ENCODE results near the gene TK2. TPM values are rescaled to one million over a fixed set of nuclear protein-coding genes. Genes with fewer than 3 reads are reported as not detected.
"Not testable (repeated sequence)": the region's sequence is repeated elsewhere in the genome, so short reads cannot be mapped to it uniquely, and the experiment has no call there.

The TK2 gene
- total RNA-seq, 1 donor from 2014 or later: 18.6 TPM

DNA sequence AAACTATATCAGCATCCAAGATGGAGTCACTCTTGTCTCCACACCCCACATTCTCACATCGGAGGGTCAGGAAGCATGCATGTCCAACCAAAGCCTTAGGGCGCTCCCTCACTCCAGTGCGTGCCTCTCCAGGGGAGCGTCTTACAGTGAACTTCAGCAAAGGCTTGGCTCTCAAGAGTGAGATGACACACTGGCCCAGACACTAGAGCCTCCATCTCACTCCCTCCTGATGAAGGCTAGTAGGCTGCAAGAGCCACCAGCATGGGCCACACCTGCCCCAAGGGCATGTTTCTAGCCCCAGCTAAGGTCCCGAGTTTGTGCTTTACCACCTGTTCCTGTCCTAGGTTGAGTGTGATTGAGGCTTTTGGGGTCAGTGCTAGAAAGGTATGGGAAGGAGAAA, 82.3 kb downstream of the TK2 start:
- intact Hi-C loops (cut with micrococcal nuclease): no loop called here
- Histone ChIP-seq H3K4me1 (no peaks in the 10 kb centered on the region), H3K4me3 (no peak overlapping the region), H3K36me3 (no peaks in the 10 kb centered on the region), H3K9me3 (replicated peaks) (peaks cover 7% of the 10 kb centered on the region), H3K27ac (replicated peaks) (no peak overlapping the region), H3K27me3 (ENCODE audit: low read depth) (no peaks in the 10 kb centered on the region)
- TF ChIP-seq, protein P1, sequence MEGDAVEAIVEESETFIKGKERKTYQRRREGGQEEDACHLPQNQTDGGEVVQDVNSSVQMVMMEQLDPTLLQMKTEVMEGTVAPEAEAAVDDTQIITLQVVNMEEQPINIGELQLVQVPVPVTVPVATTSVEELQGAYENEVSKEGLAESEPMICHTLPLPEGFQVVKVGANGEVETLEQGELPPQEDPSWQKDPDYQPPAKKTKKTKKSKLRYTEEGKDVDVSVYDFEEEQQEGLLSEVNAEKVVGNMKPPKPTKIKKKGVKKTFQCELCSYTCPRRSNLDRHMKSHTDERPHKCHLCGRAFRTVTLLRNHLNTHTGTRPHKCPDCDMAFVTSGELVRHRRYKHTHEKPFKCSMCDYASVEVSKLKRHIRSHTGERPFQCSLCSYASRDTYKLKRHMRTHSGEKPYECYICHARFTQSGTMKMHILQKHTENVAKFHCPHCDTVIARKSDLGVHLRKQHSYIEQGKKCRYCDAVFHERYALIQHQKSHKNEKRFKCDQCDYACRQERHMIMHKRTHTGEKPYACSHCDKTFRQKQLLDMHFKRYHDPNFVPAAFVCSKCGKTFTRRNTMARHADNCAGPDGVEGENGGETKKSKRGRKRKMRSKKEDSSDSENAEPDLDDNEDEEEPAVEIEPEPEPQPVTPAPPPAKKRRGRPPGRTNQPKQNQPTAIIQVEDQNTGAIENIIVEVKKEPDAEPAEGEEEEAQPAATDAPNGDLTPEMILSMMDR (IDR thresholded peaks at IDR 0.05; ENCODE audit: borderline replicate concordance): no peak
- DNase-seq: no peak

DNA sequence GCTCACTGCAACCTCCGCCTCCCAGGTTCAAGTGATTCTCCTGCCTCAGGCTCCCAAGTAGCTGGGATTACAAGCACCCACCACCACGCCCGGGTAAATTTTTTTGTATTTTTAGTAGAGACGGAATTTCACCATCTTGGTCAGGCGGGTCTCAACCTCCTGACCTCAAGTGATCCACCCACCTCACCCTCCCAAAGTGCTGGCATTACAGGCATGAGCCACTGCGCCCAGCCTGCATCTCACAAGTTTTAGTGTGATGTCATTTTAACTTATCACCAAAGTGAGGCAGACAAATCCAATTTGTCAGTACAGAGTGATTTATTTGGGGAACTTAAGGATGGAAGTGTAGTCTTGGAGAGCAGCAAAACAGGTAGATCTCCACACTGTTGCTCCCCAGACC, 83.3 kb downstream of the TK2 start:
- intact Hi-C loops (cut with micrococcal nuclease): not testable (repeated sequence)

DNA sequence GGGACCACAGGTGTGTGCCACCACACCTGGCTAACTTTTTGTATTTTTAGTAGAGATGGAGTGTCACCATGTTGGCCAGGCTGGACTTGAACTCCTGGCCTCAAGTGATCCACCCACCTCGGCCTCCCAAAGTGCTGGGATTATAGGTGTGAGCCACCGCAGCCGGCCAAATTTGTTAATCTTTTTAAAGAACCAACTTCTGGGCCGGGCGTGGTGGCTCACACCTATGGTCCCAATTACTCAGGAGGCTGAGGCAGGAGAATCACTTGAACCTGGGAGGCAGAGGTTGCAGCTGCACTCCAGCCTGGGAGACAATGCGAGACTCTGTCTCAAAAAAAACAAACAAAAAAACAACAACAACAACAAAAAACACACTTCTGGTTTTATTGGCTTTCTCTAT, 84.0 kb downstream of the TK2 start:
- H3K36me3 ChIP-seq; H3K4me3 ChIP-seq; H3K4me1 ChIP-seq; H3K27me3 ChIP-seq (ENCODE audit: low read depth); intact Hi-C loops (cut with micrococcal nuclease); DNase-seq; H3K27ac ChIP-seq (replicated peaks); H3K9me3 ChIP-seq (replicated peaks): not testable (repeated sequence)

More for the DNA sequence above, 83.3 kb downstream of the TK2 start:
- H3K9me3 ChIP-seq (replicated peaks); H3K36me3 ChIP-seq; H3K27me3 ChIP-seq (ENCODE audit: low read depth); H3K4me3 ChIP-seq; DNase-seq; H3K4me1 ChIP-seq; H3K27ac ChIP-seq (replicated peaks): not testable (repeated sequence)

DNA sequence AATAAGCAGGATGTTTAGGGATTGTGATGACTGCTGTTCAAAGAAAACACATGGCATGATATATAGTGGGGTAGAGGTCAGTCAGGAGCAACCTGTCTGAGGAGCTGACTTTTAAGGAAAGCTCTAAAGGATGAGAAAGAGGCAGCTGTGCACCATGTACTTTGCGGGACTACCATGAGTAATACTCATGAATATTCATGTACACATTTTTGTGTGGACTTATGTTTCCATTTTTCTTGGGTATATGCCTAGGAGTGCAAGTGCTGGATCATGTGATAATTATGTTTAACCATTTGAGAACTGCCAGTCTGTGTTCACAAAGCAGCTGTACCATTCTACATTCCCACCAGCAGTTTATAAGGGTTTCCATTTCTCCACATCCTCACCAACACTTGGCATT, 87.0 kb downstream of the TK2 start:
- no peak overlapping the region for H3K27ac ChIP-seq (replicated peaks)
- no peak overlapping the region for H3K4me3 ChIP-seq
- no peak for DNase-seq
- TF ChIP-seq, protein P1 (IDR thresholded peaks at IDR 0.05; ENCODE audit: borderline replicate concordance): no peak
- H3K9me3 ChIP-seq (replicated peaks): peaks cover 7% of the 10 kb centered on the region
- intact Hi-C loops (cut with micrococcal nuclease): no loop called here
- H3K4me1 ChIP-seq: no peaks in the 10 kb centered on the region
- peaks cover 33% of the 10 kb centered on the region for H3K27me3 ChIP-seq (ENCODE audit: low read depth)
- no peaks in the 10 kb centered on the region for H3K36me3 ChIP-seq

DNA sequence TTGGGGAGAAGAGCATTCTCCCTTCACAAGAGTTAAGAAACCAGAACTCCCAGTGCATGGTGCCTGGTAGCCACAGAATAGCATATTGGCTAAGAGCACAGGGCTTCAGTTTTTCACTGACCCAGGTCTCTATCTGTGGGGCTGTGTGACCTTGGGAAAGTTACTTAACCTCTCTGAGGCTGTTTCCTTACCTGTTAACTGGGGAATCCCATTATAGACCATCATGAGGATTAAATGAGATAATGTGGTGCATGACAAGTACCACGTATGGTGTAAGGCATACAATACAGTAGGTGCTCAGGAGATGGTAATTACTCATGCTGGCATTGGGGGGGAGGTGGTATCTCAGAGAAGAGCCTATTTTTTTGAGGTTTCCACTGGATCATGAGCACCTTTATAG, 89.2 kb downstream of the TK2 start:
- DNase-seq: no peak
- Histone ChIP-seq H3K4me1 (no peaks in the 10 kb centered on the region), H3K36me3 (no peaks in the 10 kb centered on the region), H3K27me3 (ENCODE audit: low read depth) (peaks cover 36% of the 10 kb centered on the region), H3K9me3 (replicated peaks) (no peaks in the 10 kb centered on the region), H3K27ac (replicated peaks) (no peak overlapping the region), H3K4me3 (no peak overlapping the region)
- intact Hi-C loops (cut with micrococcal nuclease): no loop called here
- TF ChIP-seq, protein P1 (IDR thresholded peaks at IDR 0.05; ENCODE audit: borderline replicate concordance): no peak

DNA sequence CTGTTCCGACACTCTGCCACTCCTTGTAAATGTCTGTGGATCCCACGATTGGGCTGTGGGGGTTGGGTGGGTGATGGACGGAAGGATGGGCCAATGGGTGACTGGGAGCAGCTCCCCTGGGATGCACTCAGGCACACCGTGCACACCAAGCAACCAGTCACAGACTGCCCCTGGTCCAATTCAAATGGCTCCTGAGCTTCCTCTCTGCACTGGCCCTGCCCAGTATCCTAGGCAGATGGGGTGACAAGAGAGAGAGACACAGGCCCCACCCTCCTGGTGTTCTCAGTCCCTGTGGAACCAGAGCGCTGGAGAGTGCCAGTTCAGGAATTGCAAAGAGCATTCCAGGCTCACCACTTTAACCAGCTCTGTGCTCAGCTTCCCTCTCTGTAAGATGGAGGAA, 90.0 kb downstream of the TK2 start:
- TF ChIP-seq, protein P1 (IDR thresholded peaks at IDR 0.05; ENCODE audit: borderline replicate concordance): no peak
- intact Hi-C loops (cut with micrococcal nuclease): no loop called here

DNA sequence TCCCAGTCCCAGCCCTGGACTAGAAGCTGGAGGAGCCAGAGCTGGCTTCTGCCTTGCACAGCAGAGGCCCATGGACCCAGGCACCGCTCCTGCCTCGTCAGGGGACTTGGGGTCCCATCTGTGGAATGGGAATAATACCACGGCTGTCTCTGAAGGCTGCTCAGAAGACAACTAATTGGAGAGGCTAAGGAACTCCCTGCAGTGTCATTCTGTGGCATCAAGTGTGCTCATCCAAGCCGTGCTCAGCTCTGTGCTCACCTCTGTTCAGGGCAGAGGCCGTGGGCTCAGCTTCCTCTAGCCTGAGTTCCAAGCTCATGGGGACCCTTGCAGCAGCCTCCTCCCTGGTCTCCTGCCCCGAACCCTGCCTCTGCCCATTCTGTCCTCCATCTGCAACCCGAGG, 91.1 kb downstream of the TK2 start:
- Histone ChIP-seq H3K36me3 (no peaks in the 10 kb centered on the region), H3K27ac (replicated peaks) (no peak overlapping the region), H3K4me1 (no peaks in the 10 kb centered on the region), H3K4me3 (no peak overlapping the region), H3K9me3 (replicated peaks) (no peaks in the 10 kb centered on the region), H3K27me3 (ENCODE audit: low read depth) (peaks cover 36% of the 10 kb centered on the region)
- intact Hi-C loops (cut with micrococcal nuclease): no loop called here
- TF ChIP-seq, protein P1 (IDR thresholded peaks at IDR 0.05; ENCODE audit: borderline replicate concordance): no peak
- DNase-seq: no peak

More for the DNA sequence above, 90.0 kb downstream of the TK2 start:
- Histone ChIP-seq H3K4me1 (no peaks in the 10 kb centered on the region), H3K4me3 (no peak overlapping the region), H3K27ac (replicated peaks) (no peak overlapping the region), H3K36me3 (no peaks in the 10 kb centered on the region), H3K27me3 (ENCODE audit: low read depth) (peaks cover 36% of the 10 kb centered on the region), H3K9me3 (replicated peaks) (no peaks in the 10 kb centered on the region)
- DNase-seq: no peak
